GM18502 (cell line): Measurements from ENCODE around the gene BCL7A.

Source experiments
- ATAC-seq: cut with Tn5 transposase; IDR thresholded peaks from one replicate; pipeline ENCODE4 v1.9.1; 2021; ENCODE audit warnings: mild to moderate bottlenecking; ENCODE audit not compliant: unreplicated experiment, poor library complexity

Gene BCL7A

DNA sequence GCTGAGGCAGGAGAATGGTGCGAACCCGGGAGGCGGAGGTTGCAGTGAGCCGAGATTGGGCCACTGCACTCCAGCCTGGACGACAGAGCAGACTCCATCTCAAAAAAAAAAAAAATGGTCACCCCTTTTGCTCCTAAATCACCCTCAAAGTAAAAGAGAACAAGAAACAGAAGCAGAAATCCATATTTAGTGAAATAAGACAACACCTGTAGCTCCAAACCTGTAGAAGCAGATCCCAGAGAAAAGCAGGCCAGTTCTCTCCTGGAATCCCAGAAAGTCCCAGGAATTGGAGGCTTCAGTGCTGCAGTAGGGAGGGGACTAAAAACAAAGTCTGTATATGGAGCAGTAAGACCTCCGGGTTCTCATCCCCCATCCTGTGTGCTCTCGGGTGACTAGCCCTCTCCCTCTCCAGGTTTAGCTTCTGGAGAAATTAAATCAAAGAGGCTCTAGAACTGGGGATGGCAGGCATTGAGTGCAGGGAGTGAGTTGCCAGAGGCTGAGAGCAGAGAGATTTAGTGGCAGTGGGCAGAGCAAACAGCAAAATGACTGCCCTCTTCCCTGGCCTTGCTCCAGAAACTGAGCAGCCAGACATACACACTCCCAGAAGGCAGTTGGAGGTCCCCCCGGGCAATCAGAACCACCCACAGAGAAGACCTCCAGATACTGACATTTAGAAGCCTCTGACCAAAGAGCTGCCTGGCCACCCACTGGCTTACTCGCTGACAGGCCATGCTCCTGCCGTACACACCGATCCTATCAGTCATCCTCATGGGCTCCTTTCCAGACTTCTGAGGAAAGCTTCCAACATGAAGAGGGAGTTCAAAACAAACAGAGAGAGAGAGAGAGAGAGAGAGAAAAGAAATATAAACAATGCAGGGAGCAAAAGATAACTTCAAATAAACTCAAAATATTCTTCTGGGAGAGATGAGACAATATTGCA, 50.6 kb downstream of the BCL7A start:
- ATAC-seq, result no peak

DNA sequence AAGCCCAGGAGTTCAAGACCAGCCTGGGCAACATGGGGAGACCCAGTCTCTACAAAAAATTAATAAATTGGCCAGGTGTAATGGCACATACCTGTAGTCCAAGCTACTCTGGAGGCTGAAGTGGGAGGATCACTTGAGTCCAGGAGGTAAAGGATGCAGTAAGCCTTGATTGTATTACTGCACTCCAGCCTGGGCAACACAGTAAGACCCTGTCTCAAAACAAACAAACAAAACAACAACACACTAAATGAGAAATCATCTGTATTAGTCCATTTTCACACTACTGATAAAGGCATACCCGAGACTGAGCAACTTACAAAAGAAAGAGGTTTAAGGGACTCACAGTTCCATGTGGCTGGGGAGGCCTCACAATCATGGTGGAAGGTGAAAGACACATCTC, 52.1 kb downstream of the BCL7A start:
- no peak for ATAC-seq

DNA sequence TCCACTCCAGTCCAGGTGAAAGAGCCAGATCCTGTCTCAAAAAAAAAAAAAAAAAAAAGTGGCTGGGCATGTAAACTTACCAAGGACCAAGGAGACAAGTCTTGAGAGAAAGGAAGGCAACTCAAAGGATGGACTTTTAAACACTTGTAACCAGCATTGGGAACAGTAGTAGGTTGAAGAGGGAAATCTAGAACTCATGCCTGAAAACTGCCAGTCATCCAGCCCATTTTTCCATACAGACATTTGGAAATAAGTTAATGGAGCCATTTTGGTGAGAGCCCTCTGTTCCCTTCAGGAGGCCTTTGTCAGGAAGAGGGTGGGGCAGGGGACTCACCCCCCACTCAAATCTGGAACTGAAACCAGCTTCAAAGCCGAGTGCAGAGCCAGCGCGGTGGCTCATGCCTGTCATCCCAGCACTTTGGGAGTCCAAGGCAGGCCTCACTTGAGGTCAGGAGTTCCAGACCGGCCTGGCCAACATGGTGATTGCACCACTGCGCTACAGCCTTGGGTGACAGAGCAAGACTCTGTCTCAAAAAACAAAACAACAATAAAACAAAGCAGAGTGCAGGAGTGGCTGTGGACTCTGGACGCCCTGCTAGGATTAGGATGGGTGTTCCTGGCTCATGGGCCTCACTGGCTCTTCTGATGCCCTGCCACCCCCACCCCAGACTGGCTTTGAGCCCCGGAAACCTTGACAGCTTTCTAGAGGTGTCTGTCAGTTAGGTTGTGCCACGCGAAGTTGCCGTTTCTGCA, 55.2 kb downstream of the BCL7A start:
- no peak for ATAC-seq

DNA sequence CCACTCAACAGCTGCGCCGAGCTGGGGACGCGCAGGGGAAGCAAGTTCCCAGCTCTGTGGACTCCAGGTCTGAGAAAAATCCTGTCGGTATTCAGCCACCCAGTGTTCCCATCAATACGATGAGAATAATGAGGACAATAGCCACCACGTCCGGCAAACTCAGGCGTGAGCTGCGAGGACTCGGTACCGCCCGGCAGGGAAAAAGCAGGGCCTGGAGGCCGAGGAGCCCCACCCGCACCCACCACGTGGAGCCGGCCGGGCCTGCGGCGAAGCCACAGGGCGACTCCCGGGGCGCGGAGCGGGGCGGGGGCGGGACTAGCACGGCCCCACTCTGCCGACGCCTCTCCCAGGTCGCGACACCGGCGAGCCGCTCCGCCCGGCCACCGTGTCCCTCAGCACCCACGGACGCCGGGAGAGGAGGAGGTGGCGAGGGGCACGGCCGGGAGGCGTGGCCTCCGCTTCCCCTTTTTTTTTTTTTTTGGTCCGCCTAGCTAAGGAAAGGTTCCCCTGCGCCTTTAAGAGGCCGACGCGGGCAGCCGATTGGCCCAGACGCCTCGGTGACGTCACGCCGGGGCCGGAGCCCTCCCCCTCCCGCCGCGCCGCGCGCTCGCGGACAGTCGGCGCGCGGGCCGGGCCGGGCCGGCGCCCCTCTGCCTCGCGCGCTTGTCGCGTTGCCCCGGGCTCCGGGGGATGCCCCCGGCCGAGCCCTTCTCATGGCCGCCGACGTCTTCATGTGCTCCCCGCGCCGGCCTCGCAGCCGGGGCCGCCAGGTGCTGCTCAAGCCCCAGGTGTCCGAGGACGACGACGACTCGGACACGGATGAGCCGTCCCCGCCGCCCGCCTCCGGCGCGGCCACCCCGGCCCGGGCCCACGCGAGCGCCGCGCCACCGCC, 56.7 kb downstream of the BCL7A start, which contains the start of gene MLXIP:
MLXIP (plus strand) TSS at position 616 of the 892 bp plus-strand sequence; CDS start at position 714, 98 bp downstream.
- ATAC-seq, result peak; percentile 77

DNA sequence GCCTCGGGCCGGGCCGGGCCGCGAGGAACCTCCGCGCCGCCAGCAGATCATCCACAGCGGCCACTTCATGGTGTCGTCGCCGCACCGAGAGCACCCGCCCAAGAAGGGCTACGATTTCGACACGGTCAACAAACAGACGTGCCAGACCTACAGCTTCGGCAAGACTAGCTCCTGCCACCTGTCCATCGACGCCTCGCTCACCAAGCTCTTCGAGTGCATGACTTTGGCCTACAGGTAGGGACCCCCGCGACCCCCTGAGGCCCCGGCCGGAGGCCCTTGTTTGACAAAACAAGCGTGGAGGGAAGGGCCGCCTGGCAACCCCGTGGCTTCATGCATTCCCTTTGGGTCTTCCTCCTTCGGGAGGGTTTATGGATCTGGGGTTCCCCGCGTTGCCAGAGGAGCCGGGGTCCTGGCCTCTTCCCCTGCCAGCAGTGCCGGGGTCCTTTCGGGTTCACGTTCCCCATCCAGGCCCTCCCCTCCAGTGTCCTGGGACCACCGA, 57.4 kb downstream of the BCL7A start:
- ATAC-seq, result no peak

DNA sequence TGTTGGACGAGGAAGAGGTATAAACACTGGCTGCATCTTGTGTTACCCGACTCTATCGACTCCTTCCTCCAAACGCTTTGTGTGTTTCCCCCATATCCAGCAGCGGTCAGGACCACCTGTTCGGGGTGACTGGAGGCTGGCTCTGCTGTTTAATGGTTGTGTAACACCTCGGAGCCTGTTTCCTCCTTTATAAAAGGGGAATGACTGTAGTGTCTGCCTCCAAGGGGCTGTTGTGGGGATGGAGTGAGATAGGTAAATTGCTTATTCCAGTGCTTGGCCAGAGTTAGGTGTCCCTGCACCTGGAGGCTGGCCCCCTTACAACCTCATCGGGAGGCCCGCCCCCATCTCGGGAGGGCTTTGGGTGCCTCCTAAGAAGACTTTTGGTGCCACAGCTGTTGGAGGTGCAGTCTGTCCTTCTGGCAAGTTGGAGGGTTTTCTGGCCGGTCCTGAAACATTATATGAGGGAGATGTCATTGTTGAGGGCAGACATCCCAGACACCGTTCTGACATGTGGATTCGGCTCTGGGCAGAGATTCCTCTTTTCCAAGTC, 57.9 kb downstream of the BCL7A start:
- ATAC-seq, result no peak

DNA sequence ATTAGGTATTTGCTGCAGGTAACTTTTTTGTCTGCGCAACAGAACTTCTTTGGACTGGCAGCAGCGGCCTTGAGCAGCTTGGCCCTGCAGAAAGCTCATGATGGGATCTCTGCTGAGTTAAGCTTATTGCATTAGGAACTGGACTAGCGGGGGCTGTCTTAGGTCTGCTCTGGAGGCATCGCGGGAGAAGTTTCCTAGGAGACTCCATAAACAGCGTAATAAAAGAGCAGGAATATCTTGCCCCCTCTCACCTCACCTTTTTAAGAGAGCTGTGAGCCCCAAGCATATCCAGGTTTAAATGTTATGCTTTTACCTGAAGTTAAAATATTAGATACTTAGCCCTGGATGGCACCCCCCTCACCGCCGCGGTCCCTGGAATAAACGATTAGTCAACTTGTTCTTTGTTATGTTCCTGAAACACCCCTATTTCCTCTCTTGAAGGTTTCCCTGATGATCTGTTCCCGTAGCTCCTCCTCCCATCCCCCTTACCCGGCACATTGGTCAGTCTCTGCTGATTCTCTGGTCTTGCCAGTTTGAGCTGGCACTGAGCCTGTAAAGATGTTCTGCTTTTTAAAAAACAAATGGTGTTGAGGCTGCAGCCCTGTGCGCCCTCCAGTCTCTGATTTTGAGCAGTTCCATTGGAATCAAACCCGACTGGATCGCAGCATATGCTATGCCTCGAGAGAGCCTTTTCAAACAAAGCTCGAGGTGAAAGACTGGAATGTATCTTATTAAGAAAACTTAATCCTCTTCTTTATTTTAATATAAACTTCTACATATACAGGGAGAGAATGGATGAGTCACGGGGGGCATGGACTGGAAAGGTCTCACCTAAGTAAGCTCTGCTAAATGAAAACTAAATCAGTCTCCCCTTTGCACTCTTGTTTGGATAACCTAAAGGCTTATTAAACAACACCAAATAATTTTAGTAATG, 58.7 kb downstream of the BCL7A start:
- no peak for ATAC-seq

DNA sequence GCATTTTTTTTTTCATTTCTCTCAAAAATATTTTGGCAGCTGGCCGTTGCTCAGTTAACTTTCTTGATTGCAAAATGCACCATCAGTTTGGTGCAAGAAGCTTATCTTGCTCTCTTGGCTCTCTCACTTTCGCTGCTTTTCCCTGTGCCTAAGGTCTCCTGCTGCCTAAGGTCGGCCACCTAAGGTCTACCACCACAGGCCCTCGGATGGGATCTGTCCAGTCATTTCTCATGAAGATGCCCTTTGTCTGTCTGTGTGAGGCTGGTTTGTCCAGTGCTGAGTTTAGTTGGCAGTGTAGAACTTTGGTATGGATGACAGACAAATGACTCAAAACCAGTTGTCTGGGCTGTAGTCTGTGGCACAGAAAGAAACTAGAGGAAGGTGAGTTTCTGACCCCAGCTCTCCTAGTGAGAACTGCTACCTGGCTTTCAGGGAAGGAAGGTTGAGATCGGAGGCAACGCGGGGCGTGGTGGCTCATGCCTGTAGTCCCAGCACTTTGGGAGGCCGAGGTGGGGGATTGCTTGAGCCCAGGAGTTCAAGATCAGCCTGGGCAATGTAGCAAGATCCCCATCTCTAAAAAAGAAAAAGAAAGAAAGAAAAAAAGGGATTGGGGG, 59.5 kb downstream of the BCL7A start:
- no peak for ATAC-seq

DNA sequence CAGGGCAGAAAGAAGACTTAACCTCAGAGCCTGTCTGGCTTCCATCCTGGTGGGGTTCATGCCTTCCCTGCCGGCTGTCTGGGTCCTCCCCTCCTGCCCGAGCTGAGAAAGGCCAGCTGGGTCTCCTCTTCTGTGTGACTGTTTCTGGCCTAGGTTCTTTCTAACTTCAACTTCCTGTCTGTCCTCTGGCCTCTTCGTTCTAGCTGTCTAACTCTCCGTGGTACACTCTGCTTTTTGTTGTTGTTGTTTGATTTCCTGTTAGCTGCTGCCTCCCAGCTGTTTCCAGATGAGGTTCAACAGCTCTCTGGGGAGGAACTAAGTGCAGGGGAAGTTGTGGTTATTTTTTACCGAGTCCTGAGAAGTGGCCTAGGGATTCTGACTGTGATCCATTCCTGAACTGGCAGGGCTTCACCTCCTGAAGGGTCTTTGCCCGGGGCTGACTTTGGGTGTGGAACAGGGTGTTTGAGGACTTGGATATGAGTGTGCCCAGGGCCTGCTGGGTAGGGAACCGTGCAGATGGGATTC, 60.1 kb downstream of the BCL7A start:
- ATAC-seq, result peak; percentile 44

DNA sequence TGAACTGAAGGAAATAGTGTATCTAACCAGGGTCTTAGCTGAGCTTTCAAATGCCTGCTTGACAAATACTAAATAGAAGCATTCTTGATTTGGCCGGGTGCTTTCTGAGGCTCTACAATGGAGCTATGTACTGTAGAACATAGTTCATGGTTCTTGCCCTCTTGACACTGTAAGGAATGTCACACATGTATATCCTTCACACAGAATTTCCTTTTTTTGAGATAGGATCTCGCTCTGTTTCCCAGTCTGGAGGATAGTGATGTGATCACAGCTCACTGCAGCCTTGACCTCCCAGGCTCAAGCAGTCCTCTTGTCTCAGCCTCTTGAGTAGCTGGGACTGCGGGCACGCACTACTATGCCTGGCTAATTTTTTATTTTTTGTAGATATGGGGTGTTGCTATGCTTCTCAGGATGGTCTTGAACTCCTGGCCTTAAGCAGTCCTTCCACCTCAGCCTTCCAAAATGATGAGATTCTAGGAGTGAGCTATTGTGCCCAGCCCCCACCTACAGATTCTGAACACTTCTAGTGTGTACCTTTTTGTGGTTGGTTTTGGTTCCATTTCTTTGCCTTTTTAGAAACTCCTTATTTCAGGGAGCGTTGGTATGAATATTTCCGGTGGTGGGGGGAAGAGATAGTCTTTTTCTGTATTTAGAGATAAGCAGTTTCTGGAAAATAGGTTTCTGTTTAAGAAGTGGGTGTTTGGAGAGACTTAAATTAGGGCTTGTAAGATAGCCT, 61.1 kb downstream of the BCL7A start:
- ATAC-seq, result no peak

DNA sequence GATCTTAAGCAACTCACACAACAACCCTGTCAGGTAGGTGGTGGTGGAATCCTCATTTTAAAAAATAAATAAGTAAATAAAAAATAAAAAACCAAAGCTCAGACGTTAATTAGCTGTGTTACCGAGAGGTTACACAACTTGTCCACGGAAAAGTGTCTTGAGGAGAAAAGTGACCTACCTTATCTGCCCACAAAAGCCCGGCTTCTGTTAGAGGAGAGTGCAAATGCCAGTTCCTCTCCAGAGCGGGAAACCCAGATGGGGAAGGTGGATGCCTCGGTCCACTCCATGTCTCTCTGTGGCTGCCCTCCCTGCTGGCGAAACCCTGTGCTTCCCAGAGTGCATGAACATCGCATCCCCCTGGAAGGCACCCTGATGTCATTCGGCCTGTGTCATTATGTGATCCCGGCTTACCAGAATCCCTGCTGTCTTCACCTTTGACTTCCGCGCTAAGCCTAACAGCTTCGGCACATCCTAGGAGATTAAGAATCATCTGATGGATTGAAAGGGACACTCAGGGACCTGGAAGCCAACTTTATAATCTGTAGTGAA, 63.2 kb downstream of the BCL7A start:
- no peak for ATAC-seq

DNA sequence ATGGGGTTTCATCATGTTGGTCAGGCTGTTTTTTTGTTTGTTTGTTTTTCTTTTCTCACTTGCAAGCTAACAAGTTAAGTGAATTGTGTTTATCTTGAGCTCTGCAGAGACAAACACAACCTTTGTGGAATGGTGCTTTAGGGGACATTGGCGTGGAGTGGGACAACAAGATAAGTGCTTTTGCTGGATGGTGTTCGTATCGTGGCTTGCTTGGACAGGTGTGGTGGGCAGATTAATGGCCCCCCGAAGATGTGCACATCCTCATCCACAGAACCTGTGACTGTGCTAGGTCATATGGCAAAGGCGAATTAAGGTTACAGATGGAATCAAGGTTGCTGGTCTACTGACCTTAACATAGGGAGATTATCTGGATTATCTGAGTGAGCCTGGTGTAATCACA, 63.9 kb downstream of the BCL7A start:
- no peak for ATAC-seq

DNA sequence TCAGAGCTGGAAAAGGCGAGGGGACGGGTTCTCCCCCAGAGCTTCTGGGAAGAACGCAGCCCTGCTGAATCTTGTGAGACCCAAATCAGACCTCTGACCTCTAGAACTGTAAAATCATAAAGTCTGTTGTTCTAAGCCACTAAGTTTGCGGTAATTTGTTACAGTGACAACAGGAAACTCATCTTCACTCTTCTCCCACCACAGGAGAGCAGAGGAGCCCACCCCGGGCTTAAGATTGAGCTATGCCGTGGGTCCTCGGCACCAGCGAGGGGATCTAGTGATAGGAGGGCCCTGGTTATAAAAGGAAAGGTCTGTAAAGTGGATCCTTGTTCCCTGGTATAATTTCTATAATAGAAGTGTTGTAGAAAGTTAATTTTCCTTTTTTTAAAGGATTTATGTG, 64.4 kb downstream of the BCL7A start:
- ATAC-seq, result no peak

DNA sequence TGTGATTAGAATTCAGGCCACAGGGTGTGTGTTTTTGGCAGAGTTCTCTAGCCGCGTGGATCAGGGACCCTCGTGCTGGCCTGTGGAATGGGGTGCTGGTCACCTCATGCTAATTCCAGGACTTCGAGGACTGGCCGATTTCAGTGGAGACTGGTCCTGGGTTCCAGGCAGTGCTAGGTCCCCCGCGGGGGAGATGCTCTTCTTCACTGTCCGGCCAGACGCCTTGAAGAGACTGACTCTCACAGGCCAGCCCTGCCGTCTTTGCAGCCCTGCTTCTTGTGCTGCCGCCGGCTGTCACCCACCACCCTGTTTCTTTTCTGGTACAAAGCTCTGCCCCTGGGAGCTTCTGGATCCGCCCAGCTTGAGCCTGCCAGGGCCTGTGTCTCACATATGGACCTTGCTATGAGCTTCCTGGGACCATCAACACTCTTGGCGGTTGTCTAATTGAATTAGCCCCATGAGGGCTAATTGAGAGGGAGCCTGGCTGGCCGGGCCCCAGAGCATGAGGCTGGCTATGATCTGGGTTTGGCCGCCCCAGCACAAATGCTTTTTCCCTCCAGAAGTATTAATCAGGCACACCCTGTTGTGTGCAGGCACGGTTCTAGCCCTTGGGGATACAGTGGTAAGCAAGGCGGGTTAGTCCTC, 65.1 kb downstream of the BCL7A start:
- ATAC-seq, result no peak

DNA sequence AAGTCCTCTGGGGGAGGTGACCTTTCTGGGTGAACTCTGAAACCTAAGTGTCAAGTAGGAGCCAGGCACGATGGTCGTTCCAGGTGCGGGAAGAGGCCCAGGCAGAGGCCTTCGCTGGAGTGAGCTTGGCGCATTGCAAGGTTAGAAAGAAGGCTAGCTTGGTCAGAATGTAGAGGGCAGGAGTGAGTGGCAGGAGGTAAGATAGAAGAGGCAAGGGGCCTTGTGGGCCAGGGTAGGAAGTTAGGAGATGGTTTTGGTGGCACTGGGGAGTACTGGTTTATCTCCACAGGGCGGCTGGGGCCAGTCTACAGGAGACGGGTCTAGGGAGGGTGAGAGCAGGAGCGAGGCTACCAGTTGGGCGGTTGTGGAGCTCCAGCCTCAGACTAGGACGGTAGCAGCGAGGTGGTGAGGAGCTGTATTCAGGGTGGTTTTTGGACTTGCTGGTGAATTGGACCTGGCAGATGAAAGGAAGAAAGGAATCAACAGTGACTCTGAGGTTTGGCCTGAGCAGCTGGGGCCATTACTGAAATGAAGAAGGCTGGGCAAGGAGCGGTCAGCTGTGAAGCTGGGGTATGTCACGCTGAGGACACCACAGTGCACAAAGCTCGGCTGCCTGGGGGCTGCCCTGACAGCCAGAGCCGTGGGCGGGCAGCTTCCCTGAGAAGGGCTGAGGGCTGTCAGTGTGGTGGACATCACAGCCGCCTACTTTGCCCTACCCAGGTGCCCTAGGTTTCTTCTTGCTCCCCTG, 65.9 kb downstream of the BCL7A start:
- no peak for ATAC-seq

DNA sequence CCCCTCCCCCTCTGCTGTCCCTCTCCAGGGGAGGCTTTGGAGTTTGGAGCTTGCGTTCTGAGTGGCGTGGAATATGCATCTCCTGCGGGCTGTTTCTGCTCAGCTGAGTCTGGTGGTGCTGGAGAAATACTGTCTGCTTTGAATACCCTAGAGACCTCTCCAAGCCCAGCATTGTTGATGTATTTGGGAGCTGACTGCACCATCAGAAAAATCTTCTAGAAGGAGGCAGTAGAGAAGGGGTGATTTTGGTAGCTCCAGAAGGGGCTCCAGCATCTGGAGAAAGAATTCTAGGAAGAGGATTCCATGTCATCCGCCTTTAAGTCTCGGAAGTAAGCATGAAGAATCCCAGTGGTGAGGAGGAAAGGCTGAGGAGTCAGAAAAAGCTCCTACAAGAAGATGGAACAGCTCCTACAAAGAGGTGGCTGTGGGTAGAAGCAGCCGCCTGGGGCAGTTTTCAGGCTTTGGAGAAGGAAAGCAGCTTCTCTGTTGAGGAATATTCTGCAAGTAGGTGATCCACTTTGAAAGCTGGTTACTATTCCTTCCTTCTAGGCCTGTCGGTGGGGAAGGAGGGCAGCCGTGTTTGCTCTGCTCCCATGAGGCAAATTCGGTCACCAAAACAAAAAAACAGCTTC, 66.6 kb downstream of the BCL7A start:
- no peak for ATAC-seq
